ENCODE data around the gene PLEKHN1.

Gene PLEKHN1

DNA sequence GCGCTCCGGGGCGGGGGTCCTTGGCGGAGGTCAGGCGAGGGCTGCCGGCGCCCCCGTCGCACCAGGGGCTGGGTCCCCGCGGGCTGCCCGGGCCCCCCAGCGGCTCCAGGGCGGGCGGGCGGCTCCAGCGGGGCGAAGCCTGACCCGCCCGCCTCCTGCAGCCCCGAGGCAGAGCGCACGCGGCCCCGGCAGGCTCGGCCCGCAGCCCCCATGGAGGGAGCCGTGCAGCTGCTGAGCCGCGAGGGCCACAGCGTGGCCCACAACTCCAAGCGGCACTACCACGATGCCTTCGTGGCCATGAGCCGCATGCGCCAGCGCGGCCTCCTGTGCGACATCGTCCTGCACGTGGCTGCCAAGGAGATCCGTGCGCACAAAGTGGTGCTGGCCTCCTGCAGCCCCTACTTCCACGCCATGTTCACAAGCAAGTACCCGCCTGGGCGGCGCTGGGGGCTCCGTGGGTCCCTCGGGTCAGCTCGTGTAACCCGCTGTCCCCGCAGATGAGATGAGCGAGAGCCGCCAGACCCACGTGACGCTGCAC, 5.1 kb upstream of the PLEKHN1 start:
- Histone ChIP-seq H3K4me1 (ENCODE audit: control insufficient read depth, insufficient read depth, low read length) (peaks cover 21% of the 10 kb centered on the region), H3K9ac (ENCODE audit: low read length) (no peak overlapping the region), H3K27me3 (ENCODE audit: control insufficient read depth, insufficient read depth, low read length) (no peaks in the 10 kb centered on the region), H3K36me3 (ENCODE audit: control insufficient read depth, insufficient read depth, low read length) (peaks cover 4% of the 10 kb centered on the region), H3K9me3 (ENCODE audit: control insufficient read depth, low read length) (no peaks in the 10 kb centered on the region), H3K4me3 (ENCODE audit: low read length) (no peak overlapping the region)

DNA sequence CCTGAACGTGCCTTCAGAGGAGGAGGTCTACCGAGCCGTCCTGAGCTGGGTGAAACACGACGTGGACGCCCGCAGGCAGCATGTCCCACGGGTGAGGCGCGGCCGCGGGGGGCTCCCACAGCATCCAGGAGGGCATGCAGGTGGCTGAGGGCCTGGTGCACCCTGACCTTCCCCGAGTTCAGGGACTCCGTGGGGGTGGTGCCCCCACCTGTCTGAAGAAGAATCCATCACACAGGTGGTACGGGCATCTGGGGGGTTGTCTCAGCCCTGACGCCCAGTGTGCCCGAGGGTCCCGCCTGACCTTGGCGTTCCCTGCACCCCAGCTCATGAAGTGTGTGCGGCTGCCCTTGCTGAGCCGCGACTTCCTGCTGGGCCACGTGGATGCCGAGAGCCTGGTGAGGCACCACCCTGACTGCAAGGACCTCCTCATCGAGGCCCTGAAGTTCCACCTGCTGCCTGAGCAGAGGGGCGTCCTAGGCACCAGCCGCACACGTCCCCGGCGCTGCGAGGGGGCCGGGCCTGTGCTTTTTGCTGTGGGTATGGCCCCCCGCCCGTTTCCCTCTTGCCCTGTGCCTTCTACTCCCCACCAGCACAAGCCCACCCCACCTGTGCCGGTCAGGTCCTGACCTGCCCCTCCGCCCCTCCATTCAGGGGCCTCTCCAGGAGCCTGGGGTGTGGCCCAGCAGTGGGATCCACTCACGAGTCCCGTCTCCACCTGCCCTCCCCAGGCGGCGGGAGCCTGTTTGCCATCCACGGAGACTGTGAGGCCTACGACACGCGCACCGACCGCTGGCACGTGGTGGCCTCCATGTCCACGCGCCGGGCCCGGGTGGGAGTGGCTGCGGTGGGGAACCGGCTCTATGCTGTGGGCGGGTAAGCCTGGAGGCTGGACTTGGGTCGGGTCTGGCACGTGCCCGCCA, 3.6 kb upstream of the PLEKHN1 start:
- Histone ChIP-seq H3K4me1 (ENCODE audit: control insufficient read depth, insufficient read depth, low read length) (peaks cover 25% of the 10 kb centered on the region), H3K27me3 (ENCODE audit: control insufficient read depth, insufficient read depth, low read length) (peaks cover under 1% of the 10 kb centered on the region), H3K9ac (ENCODE audit: low read length) (no peak overlapping the region), H3K9me3 (ENCODE audit: control insufficient read depth, low read length) (no peaks in the 10 kb centered on the region), H3K4me3 (ENCODE audit: low read length) (no peak overlapping the region), H3K36me3 (ENCODE audit: control insufficient read depth, insufficient read depth, low read length) (no peaks in the 10 kb centered on the region)

DNA sequence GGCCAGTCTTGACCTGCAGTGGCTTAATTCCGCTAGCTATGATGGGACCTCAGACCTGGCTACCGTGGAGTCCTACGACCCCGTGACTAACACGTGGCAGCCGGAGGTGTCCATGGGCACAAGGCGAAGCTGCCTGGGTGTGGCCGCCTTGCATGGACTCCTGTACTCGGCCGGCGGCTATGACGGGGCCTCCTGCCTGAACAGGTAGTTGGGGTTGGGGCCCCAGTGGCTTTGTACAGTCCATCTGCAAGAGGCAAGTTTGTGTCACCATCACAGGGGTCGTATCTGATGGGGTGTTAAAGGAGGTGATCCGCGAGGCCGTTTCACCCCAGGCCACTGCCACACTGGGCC, 3.0 kb upstream of the PLEKHN1 start:
- Histone ChIP-seq H3K4me3 (ENCODE audit: low read length) (no peak overlapping the region), H3K27me3 (ENCODE audit: control insufficient read depth, insufficient read depth, low read length) (peaks cover 6% of the 10 kb centered on the region), H3K9ac (ENCODE audit: low read length) (no peak overlapping the region), H3K36me3 (ENCODE audit: control insufficient read depth, insufficient read depth, low read length) (no peaks in the 10 kb centered on the region), H3K9me3 (ENCODE audit: control insufficient read depth, low read length) (no peaks in the 10 kb centered on the region), H3K4me1 (ENCODE audit: control insufficient read depth, insufficient read depth, low read length) (peaks cover 28% of the 10 kb centered on the region)

DNA sequence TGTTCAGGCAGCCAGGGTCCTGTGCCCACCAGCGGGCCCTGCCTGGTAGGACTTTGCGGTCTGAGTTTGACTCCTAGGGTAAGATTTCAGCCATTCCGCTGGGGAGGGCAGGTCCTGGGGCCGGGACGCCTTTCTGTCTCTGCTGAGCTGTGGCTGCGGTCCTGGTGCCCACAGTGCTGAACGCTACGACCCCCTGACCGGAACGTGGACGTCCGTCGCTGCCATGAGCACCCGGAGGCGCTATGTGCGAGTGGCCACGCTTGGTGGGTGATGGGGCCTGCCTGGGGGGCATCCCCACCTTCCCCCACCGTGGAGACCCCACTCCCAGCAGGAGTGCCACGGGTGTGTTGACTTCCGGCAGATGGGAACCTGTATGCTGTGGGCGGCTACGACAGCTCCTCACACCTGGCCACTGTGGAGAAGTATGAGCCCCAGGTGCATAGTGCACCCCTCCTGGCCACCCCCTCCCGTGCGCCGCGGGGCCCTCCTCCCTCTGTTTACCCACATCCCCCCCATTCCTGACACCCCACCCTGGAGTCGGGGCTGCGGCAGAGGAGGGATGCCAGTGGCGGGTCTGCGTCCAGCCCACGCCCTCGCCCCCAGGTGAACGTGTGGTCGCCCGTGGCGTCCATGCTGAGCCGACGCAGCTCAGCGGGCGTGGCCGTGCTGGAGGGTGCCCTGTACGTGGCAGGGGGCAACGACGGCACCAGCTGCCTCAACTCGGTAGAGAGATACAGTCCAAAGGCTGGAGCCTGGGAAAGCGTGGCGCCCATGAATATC, 2.3 kb upstream of the PLEKHN1 start:
- Histone ChIP-seq H3K4me3 (ENCODE audit: low read length) (no peak overlapping the region), H3K27me3 (ENCODE audit: control insufficient read depth, insufficient read depth, low read length) (peaks cover 6% of the 10 kb centered on the region), H3K4me1 (ENCODE audit: control insufficient read depth, insufficient read depth, low read length) (peaks cover 30% of the 10 kb centered on the region), H3K36me3 (ENCODE audit: control insufficient read depth, insufficient read depth, low read length) (no peaks in the 10 kb centered on the region), H3K9me3 (ENCODE audit: control insufficient read depth, low read length) (no peaks in the 10 kb centered on the region), H3K9ac (ENCODE audit: low read length) (no peak overlapping the region)

DNA sequence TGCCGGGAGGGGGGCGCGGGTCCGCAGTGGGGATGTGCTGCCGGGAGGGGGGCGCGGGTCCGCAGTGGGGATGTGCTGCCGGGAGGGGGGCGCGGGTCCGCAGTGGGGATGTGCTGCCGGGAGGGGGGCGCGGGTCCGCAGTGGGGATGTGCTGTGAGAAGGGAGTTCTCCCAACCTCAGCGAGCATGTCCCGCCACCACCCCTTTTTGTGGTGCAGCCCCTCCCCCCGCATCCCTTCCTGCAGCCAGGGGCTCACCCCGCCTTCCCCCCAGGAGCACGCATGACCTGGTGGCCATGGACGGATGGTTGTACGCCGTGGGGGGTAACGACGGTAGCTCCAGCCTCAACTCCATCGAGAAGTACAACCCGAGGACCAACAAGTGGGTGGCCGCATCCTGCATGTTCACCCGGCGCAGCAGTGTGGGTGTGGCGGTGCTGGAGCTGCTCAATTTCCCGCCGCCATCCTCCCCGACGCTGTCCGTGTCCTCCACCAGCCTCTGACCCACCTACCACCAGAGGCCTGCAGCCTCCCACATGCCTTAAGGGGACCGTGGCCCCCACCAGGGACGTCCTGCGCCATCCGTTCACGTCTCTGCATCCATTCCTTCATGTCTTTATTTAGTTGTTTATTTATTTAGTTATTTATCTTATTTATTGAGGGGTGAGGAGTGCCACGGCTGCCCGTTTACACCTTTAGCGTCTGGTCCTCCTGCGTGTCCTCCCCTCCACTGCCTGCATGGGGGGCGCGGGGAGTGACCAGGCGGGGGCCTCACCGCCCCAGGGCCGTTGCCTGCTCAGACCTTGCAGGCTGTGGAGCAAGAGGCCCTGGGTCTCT, 1.4 kb upstream of the PLEKHN1 start:
- H3K9me3 ChIP-seq (ENCODE audit: control insufficient read depth, low read length): no peaks in the 10 kb centered on the region
- H3K4me3 ChIP-seq (ENCODE audit: low read length): no peak overlapping the region
- H3K36me3 ChIP-seq (ENCODE audit: control insufficient read depth, insufficient read depth, low read length): no peaks in the 10 kb centered on the region
- peaks cover 30% of the 10 kb centered on the region for H3K4me1 ChIP-seq (ENCODE audit: control insufficient read depth, insufficient read depth, low read length)
- H3K9ac ChIP-seq (ENCODE audit: low read length): no peak overlapping the region
- H3K27me3 ChIP-seq (ENCODE audit: control insufficient read depth, insufficient read depth, low read length): peaks cover 6% of the 10 kb centered on the region

DNA sequence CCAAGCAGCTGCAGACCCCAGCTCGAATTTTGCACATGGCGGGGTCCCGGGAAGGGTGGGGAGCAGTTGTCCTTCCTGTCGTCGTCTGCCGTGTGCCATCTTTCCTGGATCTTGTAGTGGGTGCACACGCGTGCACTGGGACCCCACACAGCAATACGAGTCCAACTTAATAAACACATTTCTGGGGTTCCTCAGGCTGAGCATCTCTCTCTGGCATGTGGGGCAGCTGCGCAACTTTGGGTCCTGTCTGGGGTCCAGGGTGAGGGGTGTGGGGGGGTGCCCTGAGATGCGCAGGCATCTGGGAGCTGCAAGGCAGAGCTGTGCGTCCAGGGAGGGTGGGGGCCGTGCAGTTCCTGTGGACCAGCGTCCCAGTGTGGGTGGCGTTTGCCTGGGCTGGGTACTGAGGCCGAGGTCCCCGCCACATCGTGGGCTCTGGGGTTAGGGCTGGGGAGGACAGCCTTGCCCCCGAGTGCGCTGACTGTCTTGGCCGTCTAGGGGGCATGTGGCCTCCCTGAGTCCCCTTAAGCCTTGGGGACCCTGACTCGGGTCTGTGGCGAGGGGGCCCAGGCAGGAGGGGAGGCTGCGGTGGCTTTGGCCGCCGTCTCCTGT, 652 bp upstream of the PLEKHN1 start:
- H3K4me1 ChIP-seq (ENCODE audit: control insufficient read depth, insufficient read depth, low read length): peaks cover 27% of the 10 kb centered on the region
- H3K9me3 ChIP-seq (ENCODE audit: control insufficient read depth, low read length): no peaks in the 10 kb centered on the region
- H3K36me3 ChIP-seq (ENCODE audit: control insufficient read depth, insufficient read depth, low read length): no peaks in the 10 kb centered on the region
- H3K4me3 ChIP-seq (ENCODE audit: low read length): no peak overlapping the region
- peak overlapping the region; percentile 49 for H3K9ac ChIP-seq (ENCODE audit: low read length)
- peaks cover 13% of the 10 kb centered on the region for H3K27me3 ChIP-seq (ENCODE audit: control insufficient read depth, insufficient read depth, low read length)

DNA sequence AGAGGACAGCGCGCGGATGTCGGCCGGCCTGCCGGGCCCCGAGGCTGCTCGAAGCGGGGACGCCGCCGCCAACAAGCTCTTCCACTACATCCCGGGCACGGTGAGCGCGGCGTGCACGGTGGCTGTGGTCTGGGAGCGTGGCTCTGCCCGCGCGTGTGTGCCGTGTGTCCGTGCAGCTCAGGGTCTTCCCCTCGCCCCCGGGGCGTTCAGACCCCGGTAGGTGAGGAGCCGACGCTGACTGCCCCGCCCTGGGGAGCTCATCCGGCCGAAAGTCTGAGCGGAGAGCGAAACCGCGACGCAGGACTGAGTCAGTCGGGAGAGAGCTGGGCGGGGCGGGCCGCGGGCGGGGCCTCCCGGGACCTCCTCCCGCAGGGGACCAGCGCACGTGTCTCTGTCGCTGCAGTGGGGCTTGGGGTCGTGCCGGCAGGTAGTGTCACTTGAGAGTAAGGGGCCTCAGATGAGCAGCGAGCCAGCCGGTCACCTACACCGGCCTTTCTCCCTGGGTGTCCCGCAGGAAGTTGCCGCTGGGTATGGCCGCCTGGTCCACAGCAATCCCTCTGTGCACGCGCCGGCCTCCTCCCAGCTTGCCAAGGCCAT, 520 bp downstream of the PLEKHN1 start:
- H3K9me3 ChIP-seq (ENCODE audit: control insufficient read depth, low read length): no peaks in the 10 kb centered on the region
- H3K27me3 ChIP-seq (ENCODE audit: control insufficient read depth, insufficient read depth, low read length): peaks cover 16% of the 10 kb centered on the region
- H3K36me3 ChIP-seq (ENCODE audit: control insufficient read depth, insufficient read depth, low read length): no peaks in the 10 kb centered on the region
- peaks cover 23% of the 10 kb centered on the region for H3K4me1 ChIP-seq (ENCODE audit: control insufficient read depth, insufficient read depth, low read length)
- H3K4me3 ChIP-seq (ENCODE audit: low read length): peak overlapping the region; percentile 46
- H3K9ac ChIP-seq (ENCODE audit: low read length): peak overlapping the region; percentile 49

DNA sequence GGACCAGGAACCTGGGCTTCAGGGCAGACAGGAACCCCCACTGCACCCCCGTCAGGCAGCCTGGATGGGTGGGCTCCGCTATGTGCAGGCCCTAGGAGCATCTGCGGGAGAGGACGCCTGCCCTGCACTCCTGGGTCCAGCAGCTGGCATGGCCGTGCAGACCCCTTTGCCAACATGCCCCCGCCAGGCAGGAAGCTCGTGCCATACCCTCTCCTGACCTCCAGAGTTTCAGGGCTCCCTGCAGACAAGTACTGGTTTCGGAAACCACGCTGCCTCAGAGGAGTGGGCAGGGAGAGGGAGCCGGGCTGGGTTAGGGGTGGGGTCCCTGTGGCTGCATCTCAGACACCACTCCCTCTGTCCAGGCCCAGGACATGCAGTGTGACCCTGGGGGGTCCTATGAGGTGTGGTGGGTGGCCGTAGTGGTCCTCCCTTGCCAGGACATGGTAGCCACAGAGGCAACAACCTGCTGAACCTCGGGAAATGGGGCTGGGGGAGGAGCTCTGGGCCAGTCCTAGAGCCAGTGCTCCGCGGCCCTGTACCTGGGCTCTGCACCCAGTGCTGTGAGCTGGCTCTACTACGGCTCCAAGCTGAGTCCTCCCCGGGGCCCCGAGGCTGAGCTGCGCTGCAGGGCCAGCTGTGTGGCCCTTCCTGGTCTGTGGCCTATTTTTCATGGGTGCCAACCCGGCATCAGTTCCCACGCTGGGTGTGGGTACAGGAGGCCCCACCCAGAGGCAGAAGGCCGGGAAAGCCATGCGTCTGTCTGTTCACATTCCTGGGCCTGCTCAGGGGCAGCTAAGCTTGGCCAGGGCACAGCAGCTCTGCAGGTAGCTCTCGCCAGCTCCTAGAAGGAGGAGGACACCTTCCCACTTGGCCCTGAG, 1.4 kb downstream of the PLEKHN1 start:
- peaks cover 23% of the 10 kb centered on the region for H3K4me1 ChIP-seq (ENCODE audit: control insufficient read depth, insufficient read depth, low read length)
- H3K27me3 ChIP-seq (ENCODE audit: control insufficient read depth, insufficient read depth, low read length): peaks cover 16% of the 10 kb centered on the region
- H3K4me3 ChIP-seq (ENCODE audit: low read length): no peak overlapping the region
- H3K36me3 ChIP-seq (ENCODE audit: control insufficient read depth, insufficient read depth, low read length): no peaks in the 10 kb centered on the region
- no peak overlapping the region for H3K9ac ChIP-seq (ENCODE audit: low read length)
- no peaks in the 10 kb centered on the region for H3K9me3 ChIP-seq (ENCODE audit: control insufficient read depth, low read length)

DNA sequence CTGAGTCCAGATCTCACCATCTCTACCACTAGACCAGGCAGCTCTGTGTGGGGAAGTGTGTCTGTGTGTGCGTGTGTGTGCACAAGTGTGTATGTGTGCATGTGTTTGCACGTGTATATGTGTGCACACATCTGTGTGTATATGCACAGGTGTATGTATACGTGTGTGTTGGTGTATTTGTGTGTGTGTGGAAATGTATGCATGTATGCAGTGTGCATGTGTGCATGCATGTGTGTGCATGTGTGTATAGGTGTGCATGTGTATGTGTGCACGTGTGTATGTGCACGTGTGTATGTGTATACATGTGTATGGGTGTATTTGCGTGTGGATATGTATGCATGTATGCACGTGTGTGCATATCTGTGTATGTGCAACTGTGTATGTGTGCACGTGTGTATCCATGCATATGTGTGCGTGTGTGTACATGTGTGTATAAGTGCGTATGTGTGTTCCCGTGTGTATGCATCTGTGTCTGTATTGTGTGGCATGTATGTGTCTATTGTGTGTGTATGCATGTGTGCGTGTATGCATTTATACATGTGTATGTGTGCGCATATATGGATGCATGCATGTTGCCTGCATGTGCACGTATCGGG, 3.1 kb downstream of the PLEKHN1 start:
- H3K9ac ChIP-seq (ENCODE audit: low read length): no peak overlapping the region
- no peak overlapping the region for H3K4me3 ChIP-seq (ENCODE audit: low read length)
- H3K9me3 ChIP-seq (ENCODE audit: control insufficient read depth, low read length): no peaks in the 10 kb centered on the region
- no peaks in the 10 kb centered on the region for H3K36me3 ChIP-seq (ENCODE audit: control insufficient read depth, insufficient read depth, low read length)
- peaks cover 23% of the 10 kb centered on the region for H3K4me1 ChIP-seq (ENCODE audit: control insufficient read depth, insufficient read depth, low read length)
- peaks cover 16% of the 10 kb centered on the region for H3K27me3 ChIP-seq (ENCODE audit: control insufficient read depth, insufficient read depth, low read length)

DNA sequence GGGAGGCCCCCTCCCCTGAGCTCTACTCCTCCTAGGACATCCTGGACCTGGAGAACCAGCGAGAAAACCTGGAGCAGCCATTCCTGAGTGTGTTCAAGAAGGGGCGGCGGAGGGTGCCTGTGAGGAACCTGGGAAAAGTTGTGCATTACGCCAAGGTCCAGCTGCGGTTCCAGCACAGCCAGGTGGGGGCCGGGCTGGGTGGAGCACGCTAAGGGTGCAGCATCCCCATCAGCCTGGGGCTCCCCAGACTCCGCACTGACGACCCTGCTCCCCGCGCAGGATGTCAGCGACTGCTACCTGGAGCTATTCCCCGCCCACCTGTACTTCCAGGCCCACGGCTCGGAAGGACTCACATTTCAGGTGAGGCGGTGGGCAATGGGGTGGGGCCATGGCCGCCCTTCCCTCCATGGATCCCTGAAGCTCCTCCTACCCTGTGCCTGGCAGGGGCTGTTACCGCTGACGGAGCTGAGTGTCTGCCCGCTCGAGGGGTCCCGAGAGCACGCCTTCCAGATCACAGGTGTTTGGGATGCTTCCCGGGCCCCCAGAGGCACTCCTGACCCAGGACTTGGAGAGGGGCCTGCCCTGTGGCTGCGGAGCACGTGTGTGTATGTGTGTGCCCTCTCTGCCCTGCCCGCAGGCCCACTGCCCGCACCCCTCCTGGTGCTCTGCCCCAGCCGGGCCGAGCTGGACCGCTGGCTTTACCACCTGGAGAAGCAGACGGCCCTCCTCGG, 4.1 kb downstream of the PLEKHN1 start:
- H3K9ac ChIP-seq (ENCODE audit: low read length): no peak overlapping the region
- H3K9me3 ChIP-seq (ENCODE audit: control insufficient read depth, low read length): no peaks in the 10 kb centered on the region
- H3K36me3 ChIP-seq (ENCODE audit: control insufficient read depth, insufficient read depth, low read length): no peaks in the 10 kb centered on the region
- H3K4me1 ChIP-seq (ENCODE audit: control insufficient read depth, insufficient read depth, low read length): peaks cover 23% of the 10 kb centered on the region
- no peak overlapping the region for H3K4me3 ChIP-seq (ENCODE audit: low read length)
- H3K27me3 ChIP-seq (ENCODE audit: control insufficient read depth, insufficient read depth, low read length): peaks cover 20% of the 10 kb centered on the region

Measured in mucosa of stomach (tissue), 1 donor.